NCI-H1092 treated with DMSO at 0.1 percent for 48 hours (cell line): ENCODE measurements around the gene PON1.

Experiments used
- DNase-seq: peaks from one replicate; lab custom pipeline; 2025; lab: John Stamatoyannopoulos, UW

Gene PON1

DNA sequence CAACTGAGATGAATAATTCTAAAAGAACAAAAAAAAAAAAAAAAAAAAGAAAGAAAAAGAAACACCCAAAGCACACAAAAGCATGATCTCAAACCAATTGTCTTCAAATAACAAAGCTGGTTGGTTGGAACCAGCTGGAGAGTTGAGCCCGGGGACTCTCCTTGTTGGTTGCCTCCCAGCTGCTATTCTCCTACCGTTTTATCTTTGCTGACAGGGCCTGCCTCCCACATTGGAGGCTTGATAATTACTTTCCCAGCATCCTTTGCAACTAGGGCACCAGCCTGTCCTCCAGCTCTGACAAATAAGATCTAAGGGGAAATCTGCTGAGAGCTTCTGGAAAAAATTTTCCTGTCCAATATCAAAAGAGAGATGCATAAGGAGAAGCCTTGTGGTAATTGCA, 6.8 kb downstream of the PON1 start:
- peak; percentile 52 for DNase-seq

DNA sequence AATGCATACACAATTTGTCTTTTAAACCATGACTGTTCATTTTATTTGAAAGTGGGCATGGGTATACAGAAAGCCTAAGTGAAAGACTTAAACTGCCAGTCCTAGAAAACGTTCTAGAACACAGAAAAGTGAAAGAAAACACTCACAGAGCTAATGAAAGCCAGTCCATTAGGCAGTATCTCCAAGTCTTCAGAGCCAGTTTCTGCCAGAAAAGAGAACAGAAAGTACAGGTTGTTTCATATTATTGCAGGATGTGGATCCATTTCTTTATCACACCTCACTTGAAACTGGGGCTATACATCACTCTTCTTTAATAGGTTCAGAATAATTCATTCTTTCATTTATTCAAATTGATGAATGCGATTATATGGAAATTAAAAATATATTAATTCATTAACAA, 7.7 kb downstream of the PON1 start:
- DNase-seq: no peak

DNA sequence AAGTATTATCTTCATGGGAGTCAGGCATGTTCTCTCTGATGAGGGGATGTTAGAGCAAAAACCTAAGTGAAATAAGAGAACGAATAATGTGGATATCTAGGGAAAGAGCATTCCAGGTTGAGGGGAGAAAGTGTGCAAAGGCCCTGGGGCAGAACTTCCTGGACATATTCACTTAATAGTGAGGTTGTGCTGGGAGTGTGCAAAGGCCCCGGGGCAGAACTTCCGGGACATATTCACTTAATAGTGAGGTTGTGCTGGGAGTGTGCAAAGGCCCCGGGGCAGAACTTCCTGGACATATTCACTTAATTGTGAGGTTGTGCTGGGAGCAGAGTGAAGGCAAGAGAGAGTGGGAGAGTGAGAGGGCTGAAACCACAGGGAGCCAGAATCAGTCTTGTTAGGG, 11.8 kb downstream of the PON1 start:
- DNase-seq: no peak

- no peak for DNase-seq
Observed at GRCh38 chr7:95311389-95311788, 12.9 kb downstream of the PON1 start.

DNA sequence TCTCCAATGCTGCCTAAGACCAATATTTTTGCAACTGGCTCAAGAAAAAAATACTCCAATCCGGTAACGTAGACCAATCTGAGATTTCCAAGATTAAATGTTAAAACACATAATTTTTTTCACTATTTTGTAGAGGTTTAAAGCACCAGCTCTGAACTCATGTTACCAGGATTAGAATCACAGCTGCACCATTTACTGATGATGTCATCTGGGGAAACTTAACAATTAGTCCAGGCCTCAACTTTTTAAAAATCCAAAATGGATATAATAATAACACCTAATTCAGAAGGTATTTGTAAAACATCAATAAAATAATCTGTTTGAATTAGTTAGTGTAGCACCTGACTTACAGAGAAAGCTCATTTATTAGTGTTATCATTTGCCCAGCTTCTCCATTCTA, 14.4 kb downstream of the PON1 start:
- no peak for DNase-seq

GRCh38 chr7:95304990-95305389, 19.3 kb downstream of the PON1 start:
- DNase-seq: no peak

- DNase-seq: no peak
Observed at GRCh38 chr7:95303013-95303905, 21.1 kb downstream of the PON1 start.

- DNase-seq: no peak
Observed at GRCh38 chr7:95298091-95298490, 26.2 kb downstream of the PON1 start.

GRCh38 chr7:95297041-95297440, 27.3 kb downstream of the PON1 start:
- no peak for DNase-seq

- no peak for DNase-seq
Observed at GRCh38 chr7:95296456-95296855, 27.9 kb downstream of the PON1 start.

- DNase-seq: no peak
Observed at GRCh38 chr7:95295397-95295796, 28.9 kb downstream of the PON1 start.

DNA sequence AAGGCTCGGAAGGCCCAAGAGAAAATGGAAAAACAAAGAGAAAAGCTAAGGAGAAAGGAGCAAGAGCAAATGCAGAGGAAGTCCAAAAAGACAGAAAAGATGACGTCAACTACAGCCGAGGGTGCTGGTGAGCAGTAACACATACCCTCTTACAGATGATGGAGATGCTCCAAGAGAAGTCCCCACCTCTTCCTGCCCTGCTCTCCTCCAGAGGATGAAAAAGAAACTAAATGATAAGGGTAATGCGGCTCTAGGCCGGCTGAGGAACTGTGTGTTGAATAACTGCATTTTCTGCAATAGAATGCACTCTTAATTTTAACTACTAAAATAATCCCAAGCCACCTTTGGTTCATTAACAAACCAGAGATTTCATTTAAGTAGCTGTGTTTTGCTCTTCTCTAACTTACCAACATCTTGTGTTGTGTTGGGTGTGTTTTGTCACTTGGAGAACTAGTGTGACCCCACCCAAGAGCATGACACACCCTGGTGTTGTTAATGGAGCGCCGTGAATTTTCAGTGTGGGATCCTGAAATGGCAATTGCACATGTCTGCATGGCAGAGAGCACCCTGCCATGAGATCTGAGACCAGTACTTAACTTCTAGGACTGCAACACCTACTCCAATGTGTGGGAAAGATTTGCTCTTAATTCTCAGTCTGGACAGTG, 34.0 kb downstream of the PON1 start:
- no peak for DNase-seq

- no peak for DNase-seq
Observed at GRCh38 chr7:95286096-95286495, 38.2 kb downstream of the PON1 start.

DNA sequence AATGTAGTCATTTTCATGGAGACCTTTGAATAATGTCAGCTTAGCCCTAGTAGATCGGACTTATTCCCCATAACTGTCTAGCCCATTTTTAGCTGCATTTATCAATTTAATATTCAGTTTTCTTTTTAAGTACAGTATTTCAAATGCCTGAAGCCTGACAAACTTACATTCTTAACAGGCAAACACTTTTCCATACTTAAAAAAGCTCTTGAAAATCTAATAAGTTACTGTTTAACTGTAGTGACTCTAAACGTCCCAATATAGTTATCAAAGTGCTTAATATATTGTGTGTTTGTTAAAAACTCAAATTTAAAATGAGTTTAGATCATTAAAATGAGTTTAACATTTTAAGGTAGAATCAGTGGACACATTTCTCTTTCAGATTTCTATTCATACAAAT, 44.9 kb downstream of the PON1 start:
- DNase-seq: no peak

GRCh38 chr7:95276114-95276513, 48.2 kb downstream of the PON1 start:
- no peak for DNase-seq

- no peak for DNase-seq
Observed at GRCh38 chr7:95269640-95270039, 54.7 kb downstream of the PON1 start.

GRCh38 chr7:95267754-95268153, 56.6 kb downstream of the PON1 start:
- DNase-seq: no peak

DNA sequence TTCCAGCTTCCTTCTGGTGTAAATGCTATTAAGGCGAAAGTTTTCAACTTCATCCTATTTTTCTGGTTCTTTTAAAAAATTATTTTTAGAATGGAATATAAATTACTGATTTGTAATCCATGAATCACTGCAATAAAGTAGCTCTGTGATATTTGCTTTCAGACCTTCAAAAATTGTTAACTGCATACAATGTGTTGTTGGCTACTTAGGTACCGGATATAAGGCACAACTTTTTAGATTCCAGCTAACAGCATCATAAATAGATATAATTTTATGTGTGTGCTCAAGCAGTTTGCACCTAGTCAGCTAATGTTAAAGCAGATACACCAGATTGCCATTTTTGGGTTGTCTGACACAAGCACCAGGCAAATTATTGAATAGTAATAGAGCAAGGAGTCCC, 58.7 kb downstream of the PON1 start:
- DNase-seq: no peak

DNA sequence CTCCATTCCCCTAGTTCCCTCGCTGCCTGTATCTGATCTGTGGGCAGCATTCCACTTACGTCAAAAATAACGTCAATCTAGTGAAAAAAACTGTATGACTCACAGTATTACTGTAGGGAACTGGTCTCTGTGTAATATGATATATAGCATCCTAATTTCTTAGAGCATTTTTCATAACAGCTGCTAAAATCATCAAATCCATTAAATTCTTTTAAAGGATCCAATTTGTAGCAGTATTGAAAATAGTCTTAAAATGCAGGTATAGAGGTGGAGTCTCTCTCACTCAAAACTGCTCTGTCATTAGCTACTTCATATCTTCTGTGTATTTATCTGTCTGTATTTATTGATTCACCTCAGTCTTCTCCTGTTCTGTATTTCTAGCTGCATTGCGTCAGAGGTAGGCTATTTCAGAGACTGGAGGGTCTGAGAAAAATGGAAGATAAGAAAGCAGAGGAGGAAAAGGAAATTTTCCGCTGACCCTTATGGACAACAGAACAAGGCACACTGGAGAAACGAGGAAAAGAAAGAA, 59.9 kb downstream of the PON1 start:
- DNase-seq: no peak

GRCh38 chr7:95263785-95264362, 60.5 kb downstream of the PON1 start:
- no peak for DNase-seq

- no peak for DNase-seq
Observed at GRCh38 chr7:95262875-95263274, 61.5 kb downstream of the PON1 start.

GRCh38 chr7:95261895-95262415, 62.4 kb downstream of the PON1 start:
- no peak for DNase-seq

GRCh38 chr7:95255691-95256090, 68.6 kb downstream of the PON1 start:
- no peak for DNase-seq
